OCI-LY1 (cell line): Measurements from ENCODE around the gene UQCR11.

Source experiments
- H2AFZ ChIP-seq: fragments of 200-600 bp; sonication (generic), shearing (Covaris generic); 2 replicates; pipeline ENCODE4 v1.6.0; 2014; ENCODE audit warnings: antibody characterized with exemption, mild to moderate bottlenecking, low read length
- H3F3A ChIP-seq: fragments of 200-600 bp; sonication (generic), shearing (Covaris generic); 2 replicates; pipeline ENCODE4 v1.6.0; 2014; ENCODE audit warnings: mild to moderate bottlenecking, antibody characterized with exemption, low read length, moderate library complexity; ENCODE audit not compliant: insufficient read depth
- H3K27ac ChIP-seq: fragments of 200-600 bp; sonication (generic); 2 replicates; pipeline ENCODE4 v1.5.1; 2014; ENCODE audit warnings: low read length, mixed run types, mild to moderate bottlenecking, low read depth; ENCODE audit not compliant: poor library complexity, severe bottlenecking
- H3K27me3 ChIP-seq: fragments of 200-600 bp; sonication (generic); 2 replicates; pipeline ENCODE4 v1.6.0; 2014; ENCODE audit warnings: antibody characterized with exemption, mild to moderate bottlenecking, low read length, moderate library complexity; ENCODE audit not compliant: insufficient read depth
- H3K36me3 ChIP-seq: fragments of 200-600 bp; sonication (generic); 2 replicates; pipeline ENCODE4 v1.6.1; 2014; ENCODE audit warnings: mild to moderate bottlenecking, antibody characterized with exemption, low read length, moderate library complexity, mixed read lengths; ENCODE audit not compliant: insufficient read depth
- H3K4me1 ChIP-seq: fragments of 200-600 bp; sonication (generic); 2 replicates; pipeline ENCODE4 v1.5.1; 2014; ENCODE audit warnings: mild to moderate bottlenecking, low read length, moderate library complexity; ENCODE audit not compliant: insufficient read depth, severe bottlenecking
- H3K4me2 ChIP-seq: fragments of 200-600 bp; sonication (generic), shearing (Covaris generic); 2 replicates; pipeline ENCODE4 v1.6.1; 2014; ENCODE audit warnings: low read length
- H3K4me3 ChIP-seq: fragments of 200-600 bp; sonication (generic); 2 replicates; pipeline ENCODE4 v1.5.1; 2014; ENCODE audit warnings: low read length, low read depth, mild to moderate bottlenecking, mixed read lengths; ENCODE audit not compliant: poor library complexity, severe bottlenecking
- H3K79me2 ChIP-seq: fragments of 200-600 bp; shearing (Covaris generic); 2 replicates; pipeline ENCODE4 v1.6.1; 2016; ENCODE audit warnings: mixed run types, low read length, mixed read lengths; ENCODE audit not compliant: insufficient read depth
- H3K9ac ChIP-seq: fragments of 200-600 bp; sonication (generic), shearing (Covaris generic); 2 replicates; pipeline ENCODE4 v1.6.1; 2014; ENCODE audit warnings: mild to moderate bottlenecking, low read length, mixed read lengths
- H3K9me2 ChIP-seq: fragments of 200-600 bp; sonication (generic), shearing (Covaris generic); 2 replicates; pipeline ENCODE4 v1.6.1; 2014; ENCODE audit warnings: low read depth, mild to moderate bottlenecking, low read length, mixed read lengths
- H3K9me3 ChIP-seq: fragments of 200-600 bp; shearing (Covaris generic); 2 replicates; pipeline ENCODE4 v1.6.1; 2014; ENCODE audit warnings: low read length, mixed read lengths
- H4K20me1 ChIP-seq: fragments of 200-600 bp; sonication (generic), shearing (Covaris generic); 2 replicates; pipeline ENCODE4 v1.6.0; 2016; ENCODE audit warnings: mild to moderate bottlenecking, low read length; ENCODE audit not compliant: insufficient read depth
- EZH2 ChIP-seq: fragments of 200-600 bp; sonication (generic), shearing (Covaris generic); IDR thresholded peaks from 2 replicates; pipeline ENCODE4 v1.8.0; 2017; ENCODE audit warnings: borderline replicate concordance, mixed run types, mild to moderate bottlenecking, antibody characterized with exemption, low read length, moderate library complexity, mixed read lengths
- TF ChIP-seq, protein P1 (sequence below): fragments of 200-600 bp; sonication (generic), shearing (Covaris generic); IDR thresholded peaks from 2 replicates; pipeline ENCODE4 v1.5.1; 2017; ENCODE audit warnings: mild to moderate bottlenecking, antibody characterized with exemption, low read length, moderate library complexity, mixed read lengths

UQCR11 gene

DNA sequence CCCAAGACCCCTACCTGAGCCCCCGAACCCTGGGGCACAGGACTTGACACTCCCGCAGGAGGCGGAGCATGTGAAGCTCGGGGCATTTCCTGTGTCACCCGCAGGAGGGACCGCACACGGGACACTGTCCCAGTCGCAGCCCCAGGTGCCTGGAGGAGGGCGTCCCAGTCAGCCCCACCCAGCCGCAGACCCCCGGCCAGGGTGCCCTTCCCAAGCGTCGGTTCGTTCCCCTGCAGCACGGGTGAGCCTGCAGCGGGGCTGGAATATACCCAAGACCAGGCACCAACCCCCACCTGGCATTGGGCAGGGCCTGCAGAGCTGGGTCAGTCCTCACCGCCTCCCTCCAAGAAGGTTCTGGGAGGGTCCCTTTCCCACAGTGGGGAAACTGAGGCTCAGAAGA is 25.5 kb upstream of the UQCR11 start:
- peaks cover 26% of the 10 kb centered on the region for H3K79me2 ChIP-seq

DNA sequence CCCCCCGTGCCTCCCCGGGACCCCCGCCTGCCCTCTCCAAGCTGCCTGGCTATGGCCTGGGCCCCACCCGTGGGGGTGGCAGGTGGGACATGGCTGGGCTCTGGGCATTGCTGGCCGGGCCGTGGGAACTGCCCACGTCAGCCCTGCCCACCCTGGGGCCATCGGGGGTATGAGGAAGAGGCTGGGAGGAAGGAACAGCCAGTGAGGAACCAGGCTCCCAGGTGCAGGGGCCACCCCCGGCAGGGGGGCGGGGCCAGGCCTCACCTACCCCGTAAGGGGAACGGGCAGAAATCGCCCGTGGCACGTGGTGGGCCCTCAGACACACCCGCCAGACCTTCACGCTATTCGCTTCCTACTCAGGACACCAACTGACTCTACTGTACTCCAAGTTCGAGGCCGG is 24.8 kb upstream of the UQCR11 start:
- H3K79me2 ChIP-seq, result peaks cover 18% of the 10 kb centered on the region

More for the DNA sequence above, 25.5 kb upstream of the UQCR11 start:
- Histone ChIP-seq H3K9me2 (no peaks in the 10 kb centered on the region), H3K9ac (no peak overlapping the region), H2AFZ (no peak overlapping the region), H3K4me2 (no peak overlapping the region), H3K27ac (no peak overlapping the region), H3K4me3 (no peak overlapping the region), H3K9me3 (no peaks in the 10 kb centered on the region), H3K4me1 (peaks cover 15% of the 10 kb centered on the region), H4K20me1 (no peaks in the 10 kb centered on the region), H3K36me3 (peaks cover 86% of the 10 kb centered on the region), H3F3A (peaks cover 4% of the 10 kb centered on the region; the same call in 1 of the 2 replicates), H3K27me3 (no peaks in the 10 kb centered on the region)
- TF ChIP-seq, protein P1, sequence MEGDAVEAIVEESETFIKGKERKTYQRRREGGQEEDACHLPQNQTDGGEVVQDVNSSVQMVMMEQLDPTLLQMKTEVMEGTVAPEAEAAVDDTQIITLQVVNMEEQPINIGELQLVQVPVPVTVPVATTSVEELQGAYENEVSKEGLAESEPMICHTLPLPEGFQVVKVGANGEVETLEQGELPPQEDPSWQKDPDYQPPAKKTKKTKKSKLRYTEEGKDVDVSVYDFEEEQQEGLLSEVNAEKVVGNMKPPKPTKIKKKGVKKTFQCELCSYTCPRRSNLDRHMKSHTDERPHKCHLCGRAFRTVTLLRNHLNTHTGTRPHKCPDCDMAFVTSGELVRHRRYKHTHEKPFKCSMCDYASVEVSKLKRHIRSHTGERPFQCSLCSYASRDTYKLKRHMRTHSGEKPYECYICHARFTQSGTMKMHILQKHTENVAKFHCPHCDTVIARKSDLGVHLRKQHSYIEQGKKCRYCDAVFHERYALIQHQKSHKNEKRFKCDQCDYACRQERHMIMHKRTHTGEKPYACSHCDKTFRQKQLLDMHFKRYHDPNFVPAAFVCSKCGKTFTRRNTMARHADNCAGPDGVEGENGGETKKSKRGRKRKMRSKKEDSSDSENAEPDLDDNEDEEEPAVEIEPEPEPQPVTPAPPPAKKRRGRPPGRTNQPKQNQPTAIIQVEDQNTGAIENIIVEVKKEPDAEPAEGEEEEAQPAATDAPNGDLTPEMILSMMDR, result no peak
- TF ChIP-seq EZH2, result no peak

DNA sequence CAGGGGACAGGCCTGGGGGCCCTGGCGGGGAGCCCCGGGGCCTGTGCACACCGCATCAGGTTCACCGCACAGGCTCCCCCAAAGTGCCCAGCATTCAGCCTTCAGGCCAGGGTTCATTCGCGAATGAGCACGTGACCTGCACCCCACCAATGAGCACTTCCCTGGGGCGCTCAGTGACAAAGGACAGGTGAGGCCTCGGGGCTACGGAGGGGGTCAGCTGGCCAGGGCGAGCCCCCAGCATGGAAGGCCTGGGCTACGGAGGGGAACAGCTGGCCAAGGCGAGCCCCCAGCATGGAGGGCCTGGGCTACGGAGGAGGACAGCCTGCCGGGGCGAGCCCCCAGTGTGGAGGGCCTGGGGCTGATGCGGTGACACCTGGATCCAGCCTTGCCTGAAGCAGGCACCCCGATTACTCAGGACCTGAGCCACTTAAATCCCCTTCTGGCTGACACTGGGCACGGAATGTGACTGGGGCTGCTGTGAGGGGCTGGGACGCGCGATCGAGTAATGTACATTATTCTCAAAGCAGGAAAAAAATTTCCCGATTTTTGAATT is 24.1 kb upstream of the UQCR11 start:
- no peaks in the 10 kb centered on the region for H3F3A ChIP-seq
- H3K9ac ChIP-seq, result no peak overlapping the region
- H2AFZ ChIP-seq, result no peak overlapping the region
- H3K4me2 ChIP-seq, result no peak overlapping the region
- TF ChIP-seq, protein P1, result no peak
- no peak for TF ChIP-seq EZH2
- peaks cover 19% of the 10 kb centered on the region for H3K4me1 ChIP-seq
- peaks cover 86% of the 10 kb centered on the region for H3K36me3 ChIP-seq
- no peaks in the 10 kb centered on the region for H3K27me3 ChIP-seq
- H3K79me2 ChIP-seq, result peaks cover 13% of the 10 kb centered on the region
- H3K9me3 ChIP-seq, result no peaks in the 10 kb centered on the region
- no peak overlapping the region for H3K4me3 ChIP-seq
- no peaks in the 10 kb centered on the region for H3K9me2 ChIP-seq
- H4K20me1 ChIP-seq, result no peaks in the 10 kb centered on the region
- H3K27ac ChIP-seq, result peak overlapping the region; percentile 39

More for the DNA sequence above, 24.8 kb upstream of the UQCR11 start:
- H3F3A ChIP-seq, result peaks cover 4% of the 10 kb centered on the region; the same call in 1 of the 2 replicates
- no peak overlapping the region for H3K9ac ChIP-seq
- no peak overlapping the region for H3K4me2 ChIP-seq
- peaks cover 86% of the 10 kb centered on the region for H3K36me3 ChIP-seq
- H3K4me1 ChIP-seq, result peaks cover 15% of the 10 kb centered on the region
- no peak overlapping the region for H3K4me3 ChIP-seq
- no peaks in the 10 kb centered on the region for H4K20me1 ChIP-seq
- peak overlapping the region; percentile 39 for H3K27ac ChIP-seq
- H3K27me3 ChIP-seq, result no peaks in the 10 kb centered on the region
- H2AFZ ChIP-seq, result no peak overlapping the region
- no peaks in the 10 kb centered on the region for H3K9me3 ChIP-seq
- H3K9me2 ChIP-seq, result no peaks in the 10 kb centered on the region
- TF ChIP-seq EZH2, result no peak
- TF ChIP-seq, protein P1, result no peak
